ENCODE results near the gene PARD6A.

DNA sequence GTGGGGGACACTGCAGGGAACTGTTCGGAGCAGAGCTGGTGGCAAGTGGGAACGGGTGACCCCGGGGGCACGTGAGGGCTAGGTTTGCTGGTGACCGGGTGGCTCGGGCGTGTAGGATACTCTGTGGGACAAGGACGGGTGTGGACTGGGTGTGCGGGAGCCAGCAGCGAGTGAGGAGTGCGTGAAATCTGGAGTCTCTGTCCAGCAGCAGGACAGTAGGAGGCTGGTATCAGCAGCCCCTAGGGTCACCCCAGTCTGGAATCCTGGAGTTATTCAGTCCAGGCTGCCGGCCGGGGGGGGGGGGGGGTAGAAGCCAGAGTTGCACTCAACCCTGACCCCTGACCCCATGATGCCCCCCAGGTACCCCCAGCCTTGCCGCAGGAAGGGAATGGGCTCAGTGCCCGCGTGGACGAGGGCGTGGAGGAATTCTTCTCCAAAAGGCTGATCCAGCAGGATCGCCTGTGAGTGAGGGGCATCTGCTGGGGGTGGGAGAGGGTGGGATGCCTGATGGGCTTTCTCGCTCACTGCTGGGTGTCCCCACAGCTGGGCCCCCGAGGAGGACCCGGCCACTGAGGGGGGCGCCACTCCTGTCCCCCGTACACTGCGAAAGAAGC is 6.9 kb upstream of the PARD6A start:
- TF ChIP-seq, protein P1, sequence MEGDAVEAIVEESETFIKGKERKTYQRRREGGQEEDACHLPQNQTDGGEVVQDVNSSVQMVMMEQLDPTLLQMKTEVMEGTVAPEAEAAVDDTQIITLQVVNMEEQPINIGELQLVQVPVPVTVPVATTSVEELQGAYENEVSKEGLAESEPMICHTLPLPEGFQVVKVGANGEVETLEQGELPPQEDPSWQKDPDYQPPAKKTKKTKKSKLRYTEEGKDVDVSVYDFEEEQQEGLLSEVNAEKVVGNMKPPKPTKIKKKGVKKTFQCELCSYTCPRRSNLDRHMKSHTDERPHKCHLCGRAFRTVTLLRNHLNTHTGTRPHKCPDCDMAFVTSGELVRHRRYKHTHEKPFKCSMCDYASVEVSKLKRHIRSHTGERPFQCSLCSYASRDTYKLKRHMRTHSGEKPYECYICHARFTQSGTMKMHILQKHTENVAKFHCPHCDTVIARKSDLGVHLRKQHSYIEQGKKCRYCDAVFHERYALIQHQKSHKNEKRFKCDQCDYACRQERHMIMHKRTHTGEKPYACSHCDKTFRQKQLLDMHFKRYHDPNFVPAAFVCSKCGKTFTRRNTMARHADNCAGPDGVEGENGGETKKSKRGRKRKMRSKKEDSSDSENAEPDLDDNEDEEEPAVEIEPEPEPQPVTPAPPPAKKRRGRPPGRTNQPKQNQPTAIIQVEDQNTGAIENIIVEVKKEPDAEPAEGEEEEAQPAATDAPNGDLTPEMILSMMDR (IDR thresholded peaks at IDR 0.05; ENCODE audit: borderline replicate concordance, extremely low read depth, low read length, poor library complexity, severe bottlenecking) = no peak
- TF ChIP-seq EZH2 (IDR thresholded peaks at IDR 0.05; ENCODE audit: borderline replicate concordance, low read depth, low read length, severe bottlenecking) = no peak
